Fibroblast of lung (primary cell): ENCODE results near the gene CAMKMT. TPM values are rescaled to one million over a fixed set of nuclear protein-coding genes. Genes with fewer than 3 reads are reported as not detected.

Experiments
- DNase-seq, 2 donors: peaks; one replicate each; pipeline versions ENCODE4 v3.0.0 to v3.0.0-alpha.2; 2010; ENCODE audit warnings: low read depth in 2 of 2
- H2AFZ ChIP-seq: 2 replicates; pipeline ENCODE4 v1.5.1; 2012; ENCODE audit warnings: low read length, control low read depth, inconsistent platforms
- H3K27ac ChIP-seq: 2 replicates; pipeline ENCODE4 v1.5.1; 2011; ENCODE audit warnings: low read length, control low read depth; ENCODE audit not compliant: insufficient read depth
- H3K27me3 ChIP-seq: 2 replicates; pipeline ENCODE4 v1.5.1; 2011; ENCODE audit warnings: mild to moderate bottlenecking, low read length; ENCODE audit not compliant: control insufficient read depth, insufficient read depth
- H3K36me3 ChIP-seq: 2 replicates; pipeline ENCODE4 v1.5.1; 2011; ENCODE audit warnings: low read length; ENCODE audit not compliant: control insufficient read depth, insufficient read depth
- H3K4me1 ChIP-seq: 2 replicates; pipeline ENCODE4 v1.5.1; 2011; ENCODE audit warnings: low read length; ENCODE audit not compliant: control insufficient read depth, insufficient read depth; ENCODE audit errors: extremely low read depth
- H3K4me2 ChIP-seq: 2 replicates; pipeline ENCODE4 v1.5.1; 2011; ENCODE audit warnings: low read length, control low read depth; ENCODE audit not compliant: insufficient read depth; ENCODE audit errors: extremely low read depth
- H3K4me3 ChIP-seq, 4 experiments: fragments of 200-600 bp in 1 of 4; sonication (generic) in 1 of 4; replicated peaks in 1 of 4; 2 replicates each; pipeline ENCODE4 v1.5.1; 2011 to 2016; ENCODE audit warnings: low read length in 4 of 4, low read depth in 3 of 4, mild to moderate bottlenecking in 3 of 4, control low read depth in 2 of 4, inconsistent platforms in 1 of 4, mixed read lengths in 1 of 4; ENCODE audit not compliant: insufficient read depth in 1 of 4; ENCODE audit errors: control extremely low read depth in 1 of 4
- H3K79me2 ChIP-seq: 2 replicates; pipeline ENCODE4 v1.5.1; 2012; ENCODE audit warnings: mild to moderate bottlenecking, low read length, inconsistent platforms; ENCODE audit not compliant: control insufficient read depth, insufficient read depth
- H3K9ac ChIP-seq: 2 replicates; pipeline ENCODE4 v1.5.1; 2011; ENCODE audit warnings: mild to moderate bottlenecking, low read length, control low read depth; ENCODE audit not compliant: insufficient read depth
- H3K9me3 ChIP-seq: 2 replicates; pipeline ENCODE4 v1.5.1; 2012; ENCODE audit warnings: low read depth, low read length; ENCODE audit not compliant: control insufficient read depth, insufficient read depth
- H4K20me1 ChIP-seq: 2 replicates; pipeline ENCODE4 v1.5.1; 2011; ENCODE audit warnings: low read length; ENCODE audit not compliant: control insufficient read depth, insufficient read depth; ENCODE audit errors: extremely low read depth
- CTCF ChIP-seq, 2 donors: IDR thresholded peaks in 1 of 2; conservative IDR thresholded peaks in 1 of 2; 1 replicate in 1 of 2; 2 replicates in 1 of 2; pipeline ENCODE4 v1.5.1; 2011 to 2012; ENCODE audit warnings: low read length in 2 of 2, control low read depth in 1 of 2, inconsistent platforms in 1 of 2, low read depth in 1 of 2, mild to moderate bottlenecking in 1 of 2
- EZH2 ChIP-seq: IDR thresholded peaks from 2 replicates; pipeline ENCODE4 v1.5.1; 2012; ENCODE audit warnings: low read length, control low read depth, mild to moderate bottlenecking; ENCODE audit errors: missing control alignments
- polyA plus RNA-seq, 2 donors: library from polyadenylated mRNA; depleted of rRNA in 1 of 2; stranded (reverse) in 1 of 2; unstranded in 1 of 2; fragments of >200 nt; gene quantifications; 2 replicates each; pipeline ENCODE4 v1.2.1, GENCODE V29; 2011 to 2012; ENCODE audit warnings: missing spikeins in 1 of 2
- total RNA-seq: library from RNA; depleted of rRNA; stranded (reverse); fragments of >200 nt; gene quantifications from 2 replicates; pipeline ENCODE4 v1.2.1, GENCODE V29; 2014

Gene CAMKMT
- total and polyA plus RNA-seq, 2 donors (not counting 1 experiment from before 2014, with no cell fraction given), result 7.9 to 11.6 TPM

- H3K4me3 ChIP-seq, result no peak overlapping the region
- H3K27ac ChIP-seq, result no peak overlapping the region
- H2AFZ ChIP-seq, result no peak overlapping the region
- H4K20me1 ChIP-seq, result no peaks in the 10 kb centered on the region
- peak in 1 of 2 donors; percentile 64 for DNase-seq
- H3K36me3 ChIP-seq, result no peaks in the 10 kb centered on the region
- no peaks in the 10 kb centered on the region for H3K79me2 ChIP-seq
- no peaks in the 10 kb centered on the region for H3K27me3 ChIP-seq
- H3K9ac ChIP-seq, result no peak overlapping the region
- TF ChIP-seq CTCF (conservative IDR thresholded peaks at IDR 0.05 in 1 of 2, IDR thresholded peaks at IDR 0.05 in 1 of 2; ENCODE audit: low read depth in 1 of 2, low read length in 2 of 2), result no peak
- TF ChIP-seq EZH2, result no peak
- no peak overlapping the region for H3K4me2 ChIP-seq
- no peaks in the 10 kb centered on the region for H3K9me3 ChIP-seq
- H3K4me1 ChIP-seq, result no peaks in the 10 kb centered on the region
Measured at GRCh38 chr2:44663471-44664073, 301.8 kb downstream of the CAMKMT start.

GRCh38 chr2:44668336-44668735 is 306.6 kb downstream of the CAMKMT start:
- H2AFZ ChIP-seq, result no peak overlapping the region
- no peak for DNase-seq
- no peaks in the 10 kb centered on the region for H3K36me3 ChIP-seq
- no peak for TF ChIP-seq CTCF (conservative IDR thresholded peaks at IDR 0.05 in 1 of 2, IDR thresholded peaks at IDR 0.05 in 1 of 2; ENCODE audit: low read depth in 1 of 2, low read length in 2 of 2)
- no peak for TF ChIP-seq EZH2
- H3K4me1 ChIP-seq, result no peaks in the 10 kb centered on the region
- no peak overlapping the region for H3K4me3 ChIP-seq
- H3K9ac ChIP-seq, result no peak overlapping the region
- H3K27ac ChIP-seq, result no peak overlapping the region
- no peak overlapping the region for H3K4me2 ChIP-seq
- H3K79me2 ChIP-seq, result no peaks in the 10 kb centered on the region
- no peaks in the 10 kb centered on the region for H3K27me3 ChIP-seq
- H3K9me3 ChIP-seq, result no peaks in the 10 kb centered on the region
- H4K20me1 ChIP-seq, result no peaks in the 10 kb centered on the region

GRCh38 chr2:44671276-44671675 is 309.5 kb downstream of the CAMKMT start:
- no peak overlapping the region for H3K27ac ChIP-seq
- H3K27me3 ChIP-seq, result no peaks in the 10 kb centered on the region
- H3K9me3 ChIP-seq, result no peaks in the 10 kb centered on the region
- H2AFZ ChIP-seq, result no peak overlapping the region
- H3K4me3 ChIP-seq, result no peak overlapping the region
- H3K36me3 ChIP-seq, result no peaks in the 10 kb centered on the region
- no peaks in the 10 kb centered on the region for H4K20me1 ChIP-seq
- H3K4me1 ChIP-seq, result no peaks in the 10 kb centered on the region
- no peak overlapping the region for H3K9ac ChIP-seq
- DNase-seq, result no peak
- H3K4me2 ChIP-seq, result no peak overlapping the region
- TF ChIP-seq CTCF (conservative IDR thresholded peaks at IDR 0.05 in 1 of 2, IDR thresholded peaks at IDR 0.05 in 1 of 2; ENCODE audit: low read depth in 1 of 2, low read length in 2 of 2), result no peak
- no peak for TF ChIP-seq EZH2
- no peaks in the 10 kb centered on the region for H3K79me2 ChIP-seq
